HTR-8/SVneo (cell line): ENCODE data around the gene U2SURP.
"Not testable (repeated sequence)": the region's sequence is repeated elsewhere in the genome, so short reads cannot be mapped to it uniquely, and the experiment has no call there.

Experiments used
- DNase-seq: peaks from one replicate; pipeline ENCODE4 v3.0.0; 2011; ENCODE audit warnings: low spot score, mixed read lengths; ENCODE audit not compliant: insufficient read length
- FAIRE-seq: peaks from 2 replicates; lab custom pipeline; 2011; peaks lifted over from hg19 to GRCh38; lab: Jason Lieb, UNC

Gene U2SURP

GRCh38 chr3:143065364-143065763 is 64.0 kb downstream of the U2SURP start:
- no peak for DNase-seq
- no peak for FAIRE-seq

GRCh38 chr3:143066033-143066432 is 64.7 kb downstream of the U2SURP start:
- FAIRE-seq, result no peak
- no peak for DNase-seq

- no peak for DNase-seq
- no peak for FAIRE-seq
Measured at GRCh38 chr3:143067201-143067600, 65.8 kb downstream of the U2SURP start.

GRCh38 chr3:143068059-143068458 is 66.7 kb downstream of the U2SURP start:
- DNase-seq (no peak), FAIRE-seq (no peak)

GRCh38 chr3:143070977-143071551 is 69.7 kb downstream of the U2SURP start:
- no peak for FAIRE-seq
- no peak for DNase-seq

GRCh38 chr3:143071776-143072175 is 70.4 kb downstream of the U2SURP start:
- no peak for FAIRE-seq

GRCh38 chr3:143072298-143073020 is 71.1 kb downstream of the U2SURP start:
- FAIRE-seq, result not testable (repeated sequence)

More at GRCh38 chr3:143071776-143072175, 70.4 kb downstream of the U2SURP start:
- DNase-seq, result no peak

GRCh38 chr3:143073541-143073940 is 72.2 kb downstream of the U2SURP start:
- not testable (repeated sequence) for FAIRE-seq, DNase-seq

More at GRCh38 chr3:143072298-143073020, 71.1 kb downstream of the U2SURP start:
- DNase-seq, result not testable (repeated sequence)

GRCh38 chr3:143073983-143074382 is 72.6 kb downstream of the U2SURP start:
- not testable (repeated sequence) for FAIRE-seq, DNase-seq

GRCh38 chr3:143078883-143079282 is 77.5 kb downstream of the U2SURP start:
- FAIRE-seq (no peak), DNase-seq (peak; percentile 10)

GRCh38 chr3:143080196-143080595 is 78.8 kb downstream of the U2SURP start:
- DNase-seq (no peak), FAIRE-seq (no peak)

GRCh38 chr3:143081365-143081764 is 80.0 kb downstream of the U2SURP start:
- no peak for DNase-seq
- FAIRE-seq, result no peak

- no peak for FAIRE-seq
Measured at GRCh38 chr3:143081844-143082778, 80.7 kb downstream of the U2SURP start.

GRCh38 chr3:143083781-143084180 is 82.4 kb downstream of the U2SURP start:
- FAIRE-seq, result no peak
- no peak for DNase-seq

More at GRCh38 chr3:143081844-143082778, 80.7 kb downstream of the U2SURP start:
- DNase-seq, result no peak

- no peak for FAIRE-seq
- DNase-seq, result peak; percentile 35
Measured at GRCh38 chr3:143084856-143085731, 83.7 kb downstream of the U2SURP start.

- FAIRE-seq (no peak), DNase-seq (no peak)
Measured at GRCh38 chr3:143088835-143089234, 87.5 kb downstream of the U2SURP start.

GRCh38 chr3:143089965-143090364 is 88.6 kb downstream of the U2SURP start:
- DNase-seq (no peak), FAIRE-seq (no peak)

- DNase-seq, result no peak
- FAIRE-seq, result no peak
Measured at GRCh38 chr3:143090486-143090885, 89.1 kb downstream of the U2SURP start.

- DNase-seq, result no peak
- FAIRE-seq, result no peak
Measured at GRCh38 chr3:143090976-143091837, 89.8 kb downstream of the U2SURP start.
